SK-N-SH (cell line): Measurements from ENCODE around the gene CENPS. TPM values are rescaled to one million over a fixed set of nuclear protein-coding genes. Genes with fewer than 3 reads are reported as not detected.

Experiments
- CTCF ChIA-PET: fragments of 300-600, 350-600 bp; formaldehyde crosslinking; extraction: SDS; loops from one replicate; lab custom pipeline; 2021; lab: Yijun Ruan, JAX
- POLR2A ChIA-PET: fragments of 350-600 bp; sonication (Branson Sonifier 250); formaldehyde crosslinking; extraction: SDS; loops from one replicate; lab custom pipeline; 2020; ENCODE audit warnings: antibody characterized with exemption, inconsistent platforms; lab: Yijun Ruan, JAX
- DNase-seq: peaks from one replicate; pipeline ENCODE4 v3.0.0; 2012
- H2AFZ ChIP-seq: fragments of 200-600 bp; sonication (generic); 2 replicates; pipeline ENCODE4 v1.8.1; 2016; ENCODE audit warnings: antibody characterized with exemption, mild to moderate bottlenecking, low read depth
- H3F3A ChIP-seq: fragments of 200-600 bp; sonication (generic); replicated peaks from 2 replicates; pipeline ENCODE3; 2016; ENCODE audit warnings: antibody characterized with exemption, mild to moderate bottlenecking; ENCODE audit not compliant: insufficient read depth
- H3K27ac ChIP-seq, 2 experiments: fragments of 200-500 bp in 1 of 2; fragments of 200-600 bp in 1 of 2; sonication (Bioruptor generic) in 1 of 2; sonication (generic), shearing (Covaris generic) in 1 of 2; 2 replicates each; pipeline versions ENCODE4 v1.5.1 to v1.6.1; 2014 to 2016; ENCODE audit warnings: low read depth in 2 of 2, inconsistent platforms in 1 of 2, low read length in 1 of 2, mild to moderate bottlenecking in 1 of 2, mixed read lengths in 1 of 2
- H3K27me3 ChIP-seq: fragments of 200-600 bp; sonication (generic), shearing (Covaris generic); 2 replicates; pipeline ENCODE4 v1.6.1; 2016; ENCODE audit warnings: mixed run types; ENCODE audit not compliant: insufficient read depth
- H3K36me3 ChIP-seq, 2 experiments: fragments of 200-500 bp in 1 of 2; fragments of 200-600 bp in 1 of 2; sonication (Bioruptor generic) in 1 of 2; sonication (generic) in 1 of 2; replicated peaks in 1 of 2; 2 replicates each; pipeline versions ENCODE3 to v1.5.1; 2014 to 2016; ENCODE audit warnings: low read length in 1 of 2, mild to moderate bottlenecking in 1 of 2; ENCODE audit not compliant: insufficient read depth in 2 of 2, control insufficient read depth in 1 of 2
- H3K4me1 ChIP-seq, 2 experiments: fragments of 200-500 bp in 1 of 2; fragments of 200-600 bp in 1 of 2; sonication (Bioruptor generic) in 1 of 2; sonication (generic), shearing (Covaris generic) in 1 of 2; 2 replicates each; pipeline versions ENCODE4 v1.5.1 to v1.6.1; 2014 to 2016; ENCODE audit warnings: low read depth in 1 of 2, low read length in 1 of 2, mixed run types in 1 of 2; ENCODE audit not compliant: insufficient read depth in 2 of 2, control insufficient read depth in 1 of 2
- H3K4me2 ChIP-seq: fragments of 200-600 bp; sonication (generic), shearing (Covaris generic); 2 replicates; pipeline ENCODE4 v1.6.1; 2017; ENCODE audit warnings: mixed run types
- H3K4me3 ChIP-seq, 2 experiments: fragments of 200-500 bp in 1 of 2; fragments of 200-600 bp in 1 of 2; sonication (Bioruptor generic) in 1 of 2; sonication (generic), shearing (Covaris generic) in 1 of 2; 2 replicates each; pipeline versions ENCODE4 v1.5.1 to v1.8.1; 2014 to 2016; ENCODE audit warnings: low read depth in 2 of 2, inconsistent platforms in 1 of 2, low read length in 1 of 2, mild to moderate bottlenecking in 1 of 2, mixed read lengths in 1 of 2, moderate library complexity in 1 of 2
- H3K79me2 ChIP-seq: fragments of 200-600 bp; sonication (generic); 2 replicates; pipeline ENCODE4 v1.8.1; 2017; ENCODE audit warnings: mild to moderate bottlenecking; ENCODE audit not compliant: insufficient read depth
- H3K9ac ChIP-seq: fragments of 200-600 bp; sonication (generic); 2 replicates; pipeline ENCODE4 v1.6.1; 2017; ENCODE audit warnings: mixed run types
- H3K9me2 ChIP-seq: fragments of 200-600 bp; sonication (generic); 2 replicates; pipeline ENCODE4 v1.6.1; 2017; ENCODE audit warnings: mixed run types
- H3K9me3 ChIP-seq: fragments of 200-600 bp; sonication (generic); 2 replicates; pipeline ENCODE4 v1.6.1; 2017; ENCODE audit warnings: mixed run types, mild to moderate bottlenecking, moderate library complexity
- H4K20me1 ChIP-seq: fragments of 200-600 bp; sonication (generic); 2 replicates; pipeline ENCODE4 v1.6.1; 2017; ENCODE audit warnings: mild to moderate bottlenecking, mixed run types; ENCODE audit not compliant: insufficient read depth
- CHD2 ChIP-seq: fragments of 150-350 bp; IDR thresholded peaks from 2 replicates; pipeline ENCODE4 v1.6.1; 2018; ENCODE audit warnings: low read length; ENCODE audit not compliant: partially characterized antibody
- CTCF ChIP-seq: fragments of 200-600 bp; sonication (generic); IDR thresholded peaks from 2 replicates; pipeline ENCODE4 v1.6.1; 2017; ENCODE audit warnings: antibody characterized with exemption, mild to moderate bottlenecking, moderate library complexity
- ELF1 ChIP-seq: IDR thresholded peaks from 2 replicates; pipeline ENCODE4 v1.4.0; 2012
- EP300 ChIP-seq, 2 experiments: IDR thresholded peaks; 2 replicates each; pipeline versions ENCODE4 v1.4.0 to v1.6.1; 2012; ENCODE audit warnings: borderline replicate concordance in 1 of 2, low read depth in 1 of 2, low read length in 1 of 2
- GABPA ChIP-seq: IDR thresholded peaks from 2 replicates; pipeline ENCODE4 v1.4.0; 2012; ENCODE audit warnings: low read depth, mild to moderate bottlenecking
- IRF3 ChIP-seq: fragments of 150-350 bp; IDR thresholded peaks from 2 replicates; pipeline ENCODE4 v1.6.1; 2016; ENCODE audit warnings: mild to moderate bottlenecking, low read depth, low read length
- MAX ChIP-seq: IDR thresholded peaks from 2 replicates; pipeline ENCODE4 v1.4.0; 2012; ENCODE audit warnings: low read depth
- PBX3 ChIP-seq: IDR thresholded peaks from 2 replicates; pipeline ENCODE4; 2012
- RAD21 ChIP-seq: IDR thresholded peaks from 2 replicates; pipeline ENCODE4 v1.6.1; 2012; ENCODE audit warnings: mild to moderate bottlenecking, low read length
- RCOR1 ChIP-seq: fragments of 150-350 bp; IDR thresholded peaks from 2 replicates; pipeline ENCODE4 v1.6.1; 2017; ENCODE audit warnings: antibody characterized with exemption, low read length
- REST ChIP-seq: IDR thresholded peaks from 2 replicates; pipeline ENCODE4 v1.6.1; 2012; ENCODE audit warnings: mild to moderate bottlenecking, low read depth, low read length, moderate library complexity
- RXRA ChIP-seq: IDR thresholded peaks from 2 replicates; pipeline ENCODE4 v1.4.0; 2012; ENCODE audit warnings: low read depth, mild to moderate bottlenecking, borderline replicate concordance
- SIN3A ChIP-seq: IDR thresholded peaks from 2 replicates; pipeline ENCODE4 v1.6.1; 2012; ENCODE audit warnings: low read depth, mild to moderate bottlenecking, low read length, moderate library complexity, borderline replicate concordance
- SMC3 ChIP-seq: IDR thresholded peaks from 2 replicates; pipeline ENCODE4 v1.6.1; 2012; ENCODE audit warnings: low read depth, low read length, improper control_type of control experiment
- TEAD4 ChIP-seq: IDR thresholded peaks from 2 replicates; pipeline ENCODE4 v1.4.0; 2012; ENCODE audit warnings: mild to moderate bottlenecking, borderline replicate concordance; ENCODE audit not compliant: insufficient read depth
- YY1 ChIP-seq: IDR thresholded peaks from 2 replicates; pipeline ENCODE4 v1.4.0; 2012; ENCODE audit warnings: low read depth, mild to moderate bottlenecking
- WGBS: methylation state at CpG from one replicate; pipeline ENCODE4 v1.1.6; 2017; ENCODE audit warnings: low lambda C conversion rate; 5-methylcytosine and 5-hydroxymethylcytosine counted together
- polyA plus RNA-seq, 3 experiments: library from polyadenylated mRNA; depleted of rRNA; stranded (reverse); fragments of >200 nt; gene quantifications; 2 replicates each; pipeline ENCODE4 v1.2.3, GENCODE V29; 2012
- TF ChIP-seq, protein P1 (sequence below): IDR thresholded peaks from 2 replicates; pipeline ENCODE4 v1.4.0; 2012; ENCODE audit warnings: low read depth, borderline replicate concordance
- TF ChIP-seq, protein P2 (sequence below): fragments of 150-350 bp; IDR thresholded peaks from 2 replicates; pipeline ENCODE4 v1.6.1; 2017; ENCODE audit warnings: antibody characterized with exemption, low read length, low read depth, borderline replicate concordance

The CENPS gene
- polyA plus RNA-seq, 1 of the 3 experiments (the other 2 are of a cell fraction), result 20.0 TPM

DNA sequence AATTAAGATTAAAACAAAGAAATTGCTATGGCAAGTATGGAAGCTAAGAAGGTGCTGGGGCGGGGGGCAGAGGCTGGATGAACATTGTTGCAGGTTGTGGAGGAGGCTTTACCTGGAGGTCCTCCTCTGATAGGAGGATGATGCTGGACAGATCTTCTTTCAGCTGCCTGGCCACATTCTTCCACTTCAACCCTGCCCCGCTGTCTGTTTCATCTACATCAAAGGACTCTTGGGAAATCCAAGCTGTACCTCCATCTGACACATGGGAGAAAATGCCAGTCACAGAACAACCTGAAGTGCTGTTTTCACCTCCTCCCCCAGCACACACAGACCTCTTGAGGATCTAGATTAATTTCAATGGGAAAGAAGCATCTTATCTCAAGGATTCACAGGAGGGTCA, 36.8 kb downstream of the CENPS start (continued):
- TF ChIP-seq PBX3, result no peak
- TF ChIP-seq RXRA, result no peak
- TF ChIP-seq MAX, result no peak
- TF ChIP-seq SIN3A, result no peak
- TF ChIP-seq, protein P1, sequence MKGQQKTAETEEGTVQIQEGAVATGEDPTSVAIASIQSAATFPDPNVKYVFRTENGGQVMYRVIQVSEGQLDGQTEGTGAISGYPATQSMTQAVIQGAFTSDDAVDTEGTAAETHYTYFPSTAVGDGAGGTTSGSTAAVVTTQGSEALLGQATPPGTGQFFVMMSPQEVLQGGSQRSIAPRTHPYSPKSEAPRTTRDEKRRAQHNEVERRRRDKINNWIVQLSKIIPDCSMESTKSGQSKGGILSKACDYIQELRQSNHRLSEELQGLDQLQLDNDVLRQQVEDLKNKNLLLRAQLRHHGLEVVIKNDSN, result no peak

- WGBS, result 97% methylated on average over 4 of the region's 4 CpGs
- CTCF ChIA-PET, result no interaction called here
- TF ChIP-seq TEAD4 (no peak), YY1 (no peak), ELF1 (no peak), RCOR1 (no peak), SIN3A (no peak), RAD21 (no peak), EP300 (IDR thresholded peaks at IDR 0.05; ENCODE audit: borderline replicate concordance in 1 of 2, low read depth in 1 of 2, low read length in 1 of 2) (no peak), IRF3 (no peak), PBX3 (no peak), CHD2 (no peak), GABPA (no peak), SMC3 (no peak), CTCF (no peak), REST (no peak)
- TF ChIP-seq, protein P1, result no peak
- TF ChIP-seq, protein P2, sequence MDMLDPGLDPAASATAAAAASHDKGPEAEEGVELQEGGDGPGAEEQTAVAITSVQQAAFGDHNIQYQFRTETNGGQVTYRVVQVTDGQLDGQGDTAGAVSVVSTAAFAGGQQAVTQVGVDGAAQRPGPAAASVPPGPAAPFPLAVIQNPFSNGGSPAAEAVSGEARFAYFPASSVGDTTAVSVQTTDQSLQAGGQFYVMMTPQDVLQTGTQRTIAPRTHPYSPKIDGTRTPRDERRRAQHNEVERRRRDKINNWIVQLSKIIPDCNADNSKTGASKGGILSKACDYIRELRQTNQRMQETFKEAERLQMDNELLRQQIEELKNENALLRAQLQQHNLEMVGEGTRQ, result no peak
Measured at GRCh38 chr1:10470043-10470442, 39.8 kb downstream of the CENPS start.

More at GRCh38 chr1:10470043-10470442, 39.8 kb downstream of the CENPS start:
- peaks cover 26% of the 10 kb centered on the region; the same call in 1 of the 2 replicates for H3K79me2 ChIP-seq
- DNase-seq, result no peak
- no peak overlapping the region for H3K27ac ChIP-seq
- H3K36me3 ChIP-seq, result peaks cover 17 to 19% of the 10 kb centered on the region in 2 experiments
- H4K20me1 ChIP-seq, result no peaks in the 10 kb centered on the region; the same call in 1 of the 2 replicates
- no peak overlapping the region for H2AFZ ChIP-seq
- no peaks in the 10 kb centered on the region for H3K27me3 ChIP-seq
- H3K9me2 ChIP-seq, result no peaks in the 10 kb centered on the region
- H3K9me3 ChIP-seq, result no peaks in the 10 kb centered on the region
- POLR2A ChIA-PET, result no interaction called here
- no peak overlapping the region for H3K4me3 ChIP-seq
- peaks cover 7% of the 10 kb centered on the region for H3F3A ChIP-seq
- H3K9ac ChIP-seq, result no peak overlapping the region
- no peak overlapping the region for H3K4me2 ChIP-seq
- peaks cover 7 to 8% of the 10 kb centered on the region in 2 experiments; a peak in 3 of 4 replicates for H3K4me1 ChIP-seq
